ENCODE results near the gene BCL2A1.

GRCh38 chr15:79965846-79966630, 5.0 kb downstream of the BCL2A1 start:
- no peak for TF ChIP-seq CTCF (IDR thresholded peaks at IDR 0.05; ENCODE audit: low read depth, low read length)
- no peak for TF ChIP-seq EZH2phosphoT487 (IDR thresholded peaks at IDR 0.05; ENCODE audit: low read depth)
